Measurements from ENCODE around the gene LILRB5. TPM values are rescaled to one million over a fixed set of nuclear protein-coding genes. Genes with fewer than 3 reads are reported as not detected.
"Not testable (repeated sequence)": the region's sequence is repeated elsewhere in the genome, so short reads cannot be mapped to it uniquely, and the experiment has no call there.

Gene LILRB5
- polyA plus RNA-seq, 3 donors: 0.14 to 1.1 (median 0.17) TPM

DNA sequence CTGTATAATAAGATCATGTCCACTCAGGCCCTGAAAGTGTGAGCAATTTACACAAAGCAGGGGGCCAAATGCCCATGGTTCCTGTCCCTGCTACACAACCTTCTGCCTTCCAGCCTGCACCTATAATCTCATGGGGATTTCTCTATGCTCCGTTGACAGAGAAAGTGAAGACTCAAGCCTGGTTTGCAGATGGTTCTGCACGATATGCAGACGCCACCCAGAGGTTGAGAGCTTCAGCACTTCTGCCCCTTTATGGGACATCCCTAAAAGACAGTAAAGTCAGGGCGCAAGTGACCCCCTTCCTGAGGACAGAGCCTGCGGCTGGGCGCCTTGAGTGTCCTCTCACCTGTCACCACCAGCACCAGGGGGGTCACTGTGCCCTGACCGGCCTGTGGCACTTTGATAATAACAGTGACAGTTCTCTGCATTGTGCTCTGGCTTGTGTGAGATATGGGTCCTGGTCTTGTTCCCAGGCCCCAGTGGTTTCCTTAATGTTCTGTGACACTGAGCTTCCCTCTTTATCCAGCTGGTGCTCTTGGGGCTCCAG lies 40.8 kb upstream of the LILRB5 start:
- Mint-ChIP-seq H3K36me3 (no peaks in the 10 kb centered on the region), H3K4me3 (no peak overlapping the region), H3K27ac (peak overlapping the region in 3 of 7 donors; percentile 50 to 69 (median 66)), H3K9me3 (peaks cover 0 to 13% (median 3%) of the 10 kb centered on the region in 7 donors), H3K4me1 (peaks cover 48% of the 10 kb centered on the region), H3K27me3 (ENCODE audit: low read depth in 3 of 3) (peaks cover 9 to 18% (median 11%) of the 10 kb centered on the region in 3 donors)
- Histone ChIP-seq H3K4me2 (replicated peaks; ENCODE audit: extremely low read depth, low read length, poor library complexity, severe bottlenecking) (peak overlapping the region; percentile 55), H3K36me3 (replicated peaks in 1 of 2; ENCODE audit: control insufficient read depth in 1 of 2, insufficient read depth in 2 of 2, low read length in 2 of 2) (peaks cover 0 to 9% of the 10 kb centered on the region in 2 donors), H2AFZ (ENCODE audit: insufficient read depth, low read depth, low read length, poor library complexity, severe bottlenecking) (no peak overlapping the region), H3K79me2 (ENCODE audit: insufficient read depth, low read length) (no peaks in the 10 kb centered on the region), H4K20me1 (ENCODE audit: insufficient read depth, low read length) (no peaks in the 10 kb centered on the region), H3K4me3 (replicated peaks in 1 of 3; ENCODE audit: low read depth in 2 of 3, low read length in 3 of 3) (no peak overlapping the region), H3K4me1 (ENCODE audit: control insufficient read depth in 1 of 2, insufficient read depth in 2 of 2, low read length in 2 of 2) (peaks cover 41 to 46% of the 10 kb centered on the region in 2 donors), H3K27ac (ENCODE audit: low read depth in 1 of 2, low read length in 2 of 2) (no peak overlapping the region), H3K9me3 (replicated peaks in 1 of 2; ENCODE audit: control insufficient read depth in 1 of 2, insufficient read depth in 1 of 2, low read length in 2 of 2) (no peaks in the 10 kb centered on the region), H3K9ac (ENCODE audit: insufficient read depth, low read length, poor library complexity, severe bottlenecking) (no peak overlapping the region), H3K27me3 (ENCODE audit: control insufficient read depth in 2 of 2, insufficient read depth in 2 of 2, low read length in 2 of 2) (peaks cover 2 to 7% of the 10 kb centered on the region in 2 donors)
- TF ChIP-seq, protein P1, sequence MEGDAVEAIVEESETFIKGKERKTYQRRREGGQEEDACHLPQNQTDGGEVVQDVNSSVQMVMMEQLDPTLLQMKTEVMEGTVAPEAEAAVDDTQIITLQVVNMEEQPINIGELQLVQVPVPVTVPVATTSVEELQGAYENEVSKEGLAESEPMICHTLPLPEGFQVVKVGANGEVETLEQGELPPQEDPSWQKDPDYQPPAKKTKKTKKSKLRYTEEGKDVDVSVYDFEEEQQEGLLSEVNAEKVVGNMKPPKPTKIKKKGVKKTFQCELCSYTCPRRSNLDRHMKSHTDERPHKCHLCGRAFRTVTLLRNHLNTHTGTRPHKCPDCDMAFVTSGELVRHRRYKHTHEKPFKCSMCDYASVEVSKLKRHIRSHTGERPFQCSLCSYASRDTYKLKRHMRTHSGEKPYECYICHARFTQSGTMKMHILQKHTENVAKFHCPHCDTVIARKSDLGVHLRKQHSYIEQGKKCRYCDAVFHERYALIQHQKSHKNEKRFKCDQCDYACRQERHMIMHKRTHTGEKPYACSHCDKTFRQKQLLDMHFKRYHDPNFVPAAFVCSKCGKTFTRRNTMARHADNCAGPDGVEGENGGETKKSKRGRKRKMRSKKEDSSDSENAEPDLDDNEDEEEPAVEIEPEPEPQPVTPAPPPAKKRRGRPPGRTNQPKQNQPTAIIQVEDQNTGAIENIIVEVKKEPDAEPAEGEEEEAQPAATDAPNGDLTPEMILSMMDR (IDR thresholded peaks at IDR 0.05): peak; percentile 31
- DNase-seq: peak in 2 of 3 donors; percentile 34
- WGBS (ENCODE audit: insufficient coverage): 47% methylated on average over 4 of the region's 7 CpGs
- intact Hi-C loops (cut with micrococcal nuclease): loop anchor here in 1 of 2 donors (5.0 kb wide), 1 partner anchor 279 kb away; no protein-coding TSS in a partner anchor

DNA sequence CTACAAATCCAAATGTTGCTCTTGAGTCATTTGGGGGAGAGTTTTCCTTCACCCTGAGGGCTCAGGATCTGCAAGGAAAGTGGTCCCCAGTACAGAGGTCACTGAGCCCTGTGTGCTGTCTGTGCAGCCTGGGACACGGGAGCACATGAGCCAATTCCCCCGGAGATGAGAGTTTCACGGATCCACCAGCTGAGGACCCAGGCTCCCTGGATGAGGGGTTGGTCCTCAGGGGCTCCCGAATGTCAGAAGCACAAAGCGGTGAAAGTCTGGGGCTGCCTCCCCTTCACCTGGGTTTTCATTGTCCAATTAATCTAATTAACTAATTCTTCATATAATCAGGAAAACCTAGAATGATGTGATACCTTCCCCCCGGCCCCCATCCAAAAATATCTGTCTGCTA lies 37.5 kb upstream of the LILRB5 start:
- WGBS (ENCODE audit: insufficient coverage): 90% methylated on average over 3 of the region's 6 CpGs
- H3K4me3 ChIP-seq (replicated peaks in 1 of 3; ENCODE audit: low read depth in 2 of 3, low read length in 3 of 3): no peak overlapping the region
- no peaks in the 10 kb centered on the region for H4K20me1 ChIP-seq (ENCODE audit: insufficient read depth, low read length)
- H3K4me2 ChIP-seq (replicated peaks; ENCODE audit: extremely low read depth, low read length, poor library complexity, severe bottlenecking): no peak overlapping the region
- Mint-ChIP-seq H3K27ac (peak overlapping the region in 1 of 7 donors; percentile 28), H3K9me3 (peaks cover 0 to 10% (median 3%) of the 10 kb centered on the region in 7 donors), H3K4me3 (no peak overlapping the region), H3K4me1 (peaks cover 37% of the 10 kb centered on the region), H3K36me3 (no peaks in the 10 kb centered on the region), H3K27me3 (ENCODE audit: low read depth in 3 of 3) (peaks cover 18 to 19% (median 19%) of the 10 kb centered on the region in 3 donors)
- TF ChIP-seq, protein P1 (IDR thresholded peaks at IDR 0.05): no peak
- no peak overlapping the region for H3K27ac ChIP-seq (ENCODE audit: low read depth in 1 of 2, low read length in 2 of 2)
- peaks cover 2 to 11% of the 10 kb centered on the region in 2 donors for H3K27me3 ChIP-seq (ENCODE audit: control insufficient read depth in 2 of 2, insufficient read depth in 2 of 2, low read length in 2 of 2)
- H3K79me2 ChIP-seq (ENCODE audit: insufficient read depth, low read length): no peaks in the 10 kb centered on the region
- no peak overlapping the region for H3K9ac ChIP-seq (ENCODE audit: insufficient read depth, low read length, poor library complexity, severe bottlenecking)
- DNase-seq: no peak
- H3K4me1 ChIP-seq (ENCODE audit: control insufficient read depth in 1 of 2, insufficient read depth in 2 of 2, low read length in 2 of 2): peaks cover 32 to 35% of the 10 kb centered on the region in 2 donors
- H2AFZ ChIP-seq (ENCODE audit: insufficient read depth, low read depth, low read length, poor library complexity, severe bottlenecking): no peak overlapping the region
- H3K36me3 ChIP-seq (replicated peaks in 1 of 2; ENCODE audit: control insufficient read depth in 1 of 2, insufficient read depth in 2 of 2, low read length in 2 of 2): peaks cover 0 to 9% of the 10 kb centered on the region in 2 donors
- H3K9me3 ChIP-seq (replicated peaks in 1 of 2; ENCODE audit: control insufficient read depth in 1 of 2, insufficient read depth in 1 of 2, low read length in 2 of 2): no peaks in the 10 kb centered on the region
- intact Hi-C loops (cut with micrococcal nuclease): loop anchor here in 1 of 2 donors (5.0 kb wide), 1 partner anchor 37 kb away; the partner anchor contains the start of gene LILRB5

- peak overlapping the region in 1 of 2 donors; percentile 39 for H3K4me3 Mint-ChIP-seq
- not testable (repeated sequence) for H3K79me2 ChIP-seq (ENCODE audit: insufficient read depth, low read length); H3K9ac ChIP-seq (ENCODE audit: insufficient read depth, low read length, poor library complexity, severe bottlenecking); H4K20me1 ChIP-seq (ENCODE audit: insufficient read depth, low read length); H2AFZ ChIP-seq (ENCODE audit: insufficient read depth, low read depth, low read length, poor library complexity, severe bottlenecking); H3K4me2 ChIP-seq (replicated peaks; ENCODE audit: extremely low read depth, low read length, poor library complexity, severe bottlenecking); H3K9me3 ChIP-seq (replicated peaks in 1 of 2; ENCODE audit: control insufficient read depth in 1 of 2, insufficient read depth in 1 of 2, low read length in 2 of 2); H3K36me3 Mint-ChIP-seq; H3K9me3 Mint-ChIP-seq; H3K36me3 ChIP-seq (replicated peaks in 1 of 2; ENCODE audit: control insufficient read depth in 1 of 2, insufficient read depth in 2 of 2, low read length in 2 of 2)
- peak overlapping the region; percentile 26 to 31 for H3K27ac ChIP-seq (ENCODE audit: low read depth in 1 of 2, low read length in 2 of 2)
- H3K4me1 Mint-ChIP-seq: peaks cover 51% of the 10 kb centered on the region
- peak overlapping the region in 1 of 3 experiments; percentile 17 for H3K4me3 ChIP-seq (replicated peaks in 1 of 3; ENCODE audit: low read depth in 2 of 3, low read length in 3 of 3)
- peaks cover 41 to 52% of the 10 kb centered on the region in 2 donors for H3K4me1 ChIP-seq (ENCODE audit: control insufficient read depth in 1 of 2, insufficient read depth in 2 of 2, low read length in 2 of 2)
- peak overlapping the region in 2 of 7 donors; percentile 10 to 75 for H3K27ac Mint-ChIP-seq
- WGBS (ENCODE audit: insufficient coverage): 36% methylated on average over 2 of the region's 8 CpGs
- peaks cover 14 to 21% (median 16%) of the 10 kb centered on the region in 3 donors for H3K27me3 Mint-ChIP-seq (ENCODE audit: low read depth in 3 of 3)
- H3K27me3 ChIP-seq (ENCODE audit: control insufficient read depth in 2 of 2, insufficient read depth in 2 of 2, low read length in 2 of 2): peaks cover 2 to 11% of the 10 kb centered on the region in 2 donors
- peak in 1 of 3 donors; percentile 37 for DNase-seq
- intact Hi-C loops (cut with micrococcal nuclease): loop anchor here in 1 of 2 donors (10.0 kb wide), 1 partner anchor 46 kb away; the partner anchor contains the start of gene LILRA4
These were observed 32.1 kb upstream of the LILRB5 start for GRCh38 chr19:54289160-54289559.

Measured in CD14-positive monocyte (primary cell).